Vagina (tissue), 2 donors: Measurements from ENCODE around the gene DAB2IP. TPM values are rescaled to one million over a fixed set of nuclear protein-coding genes. Genes with fewer than 3 reads are reported as not detected.
A peak's percentile ranks its signal among the peaks of the same experiment; 100 is the strongest.
"Not testable (repeated sequence)": the region's sequence is repeated elsewhere in the genome, so short reads cannot be mapped to it uniquely, and the experiment has no call there.

Source experiments
- DNase-seq, 2 donors: peaks; one replicate each; pipeline ENCODE4 v3.0.0-alpha.2; 2017; ENCODE audit errors: extremely low spot score in 2 of 2
- H3K27ac ChIP-seq: fragments of 200-600 bp; sonication (generic); one replicate; pipeline ENCODE4 v1.5.1; 2019
- H3K27me3 ChIP-seq: fragments of 200-600 bp; sonication (generic); one replicate; pipeline ENCODE4 v1.5.1; 2019
- H3K36me3 ChIP-seq, 2 donors: fragments of 200-600 bp; sonication (generic); one replicate each; pipeline ENCODE4 v1.5.1; 2017 to 2019
- H3K4me1 ChIP-seq: fragments of 200-600 bp; sonication (generic); one replicate; pipeline ENCODE4 v1.5.1; 2019
- H3K4me3 ChIP-seq, 2 donors: fragments of 200-600 bp; sonication (generic); 1 replicate in 1 of 2; 2 replicates in 1 of 2; pipeline ENCODE4 v1.5.1; 2016 to 2019
- H3K9me3 ChIP-seq: fragments of 200-600 bp; sonication (generic); one replicate; pipeline ENCODE4 v1.5.1; 2019
- CTCF ChIP-seq, 3 experiments: fragments of 450-650 bp in 2 of 3; fragments of 200-600 bp in 1 of 3; sonication (generic) in 1 of 3; IDR thresholded peaks; one replicate each; pipeline ENCODE4 v1.5.1; 2017 to 2019; ENCODE audit warnings: antibody characterized with exemption in 3 of 3, mild to moderate bottlenecking in 2 of 3, moderate library complexity in 2 of 3
- POLR2A ChIP-seq, 2 donors: fragments of 450-650 bp; IDR thresholded peaks; one replicate each; pipeline ENCODE4 v1.6.1; 2017; ENCODE audit warnings: antibody characterized with exemption in 2 of 2, mild to moderate bottlenecking in 2 of 2, moderate library complexity in 2 of 2
- POLR2AphosphoS5 ChIP-seq, 2 donors: sonication (generic); formaldehyde crosslinking; IDR thresholded peaks; one replicate each; pipeline ENCODE4 v1.9.0; 2017; ENCODE audit warnings: antibody characterized with exemption in 2 of 2, mild to moderate bottlenecking in 2 of 2, low read depth in 1 of 2; ENCODE audit not compliant: insufficient read depth in 1 of 2
- intact Hi-C: fragments of 100-400 bp; cut with DNase I; formaldehyde crosslinking; loops from one replicate; pipeline ENCODE4 v1.15.1; 2023
- total RNA-seq: library from RNA; depleted of rRNA; stranded (reverse); fragments of >200 nt; gene quantifications from one replicate; pipeline ENCODE4 v1.2.3, GENCODE V29; 2016

DAB2IP gene
- total RNA-seq, 1 donor from 2014 or later: 38.8 TPM

GRCh38 chr9:121619545-121620324 is 31.7 kb upstream of the DAB2IP start:
- no peaks in the 10 kb centered on the region for H3K27me3 ChIP-seq
- H3K4me1 ChIP-seq: no peaks in the 10 kb centered on the region
- TF ChIP-seq CTCF (IDR thresholded peaks at IDR 0.05) (no peak), POLR2AphosphoS5 (IDR thresholded peaks at IDR 0.05; ENCODE audit: insufficient read depth in 1 of 2, low read depth in 1 of 2) (peak; percentile 27 to 59), POLR2A (IDR thresholded peaks at IDR 0.05) (no peak)
- intact Hi-C loops: no loop called here
- H3K4me3 ChIP-seq: no peak overlapping the region
- no peaks in the 10 kb centered on the region for H3K36me3 ChIP-seq
- H3K27ac ChIP-seq: no peak overlapping the region
- H3K9me3 ChIP-seq: no peaks in the 10 kb centered on the region
- no peak for DNase-seq

GRCh38 chr9:121620325-121620673 is 31.1 kb upstream of the DAB2IP start:
- intact Hi-C loops: no loop called here
- no peak for TF ChIP-seq CTCF (IDR thresholded peaks at IDR 0.05)
- DNase-seq: no peak
- Histone ChIP-seq H3K4me3 (no peak overlapping the region), H3K27ac (no peak overlapping the region), H3K9me3 (no peaks in the 10 kb centered on the region), H3K4me1 (no peaks in the 10 kb centered on the region), H3K36me3 (no peaks in the 10 kb centered on the region), H3K27me3 (no peaks in the 10 kb centered on the region)

GRCh38 chr9:121620777-121621449 is 30.5 kb upstream of the DAB2IP start:
- Histone ChIP-seq H3K4me1 (no peaks in the 10 kb centered on the region), H3K9me3 (no peaks in the 10 kb centered on the region), H3K27me3 (no peaks in the 10 kb centered on the region), H3K4me3 (no peak overlapping the region), H3K36me3 (no peaks in the 10 kb centered on the region), H3K27ac (no peak overlapping the region)
- TF ChIP-seq POLR2A (IDR thresholded peaks at IDR 0.05) (no peak), CTCF (IDR thresholded peaks at IDR 0.05) (peak in 1 of 3 experiments; percentile 27)
- intact Hi-C loops: no loop called here
- DNase-seq: no peak

- H3K4me3 ChIP-seq: no peak overlapping the region
- intact Hi-C loops: no loop called here
- no peaks in the 10 kb centered on the region for H3K27me3 ChIP-seq
- TF ChIP-seq POLR2A (IDR thresholded peaks at IDR 0.05): no peak
- TF ChIP-seq CTCF (IDR thresholded peaks at IDR 0.05): no peak
- TF ChIP-seq POLR2AphosphoS5 (IDR thresholded peaks at IDR 0.05; ENCODE audit: insufficient read depth in 1 of 2, low read depth in 1 of 2): no peak
- no peak for DNase-seq
- H3K4me1 ChIP-seq: no peaks in the 10 kb centered on the region
- H3K27ac ChIP-seq: peak overlapping the region; percentile 36
- no peaks in the 10 kb centered on the region for H3K9me3 ChIP-seq
- H3K36me3 ChIP-seq: no peaks in the 10 kb centered on the region
These were observed 28.8 kb upstream of the DAB2IP start for GRCh38 chr9:121622387-121623203.

DNA sequence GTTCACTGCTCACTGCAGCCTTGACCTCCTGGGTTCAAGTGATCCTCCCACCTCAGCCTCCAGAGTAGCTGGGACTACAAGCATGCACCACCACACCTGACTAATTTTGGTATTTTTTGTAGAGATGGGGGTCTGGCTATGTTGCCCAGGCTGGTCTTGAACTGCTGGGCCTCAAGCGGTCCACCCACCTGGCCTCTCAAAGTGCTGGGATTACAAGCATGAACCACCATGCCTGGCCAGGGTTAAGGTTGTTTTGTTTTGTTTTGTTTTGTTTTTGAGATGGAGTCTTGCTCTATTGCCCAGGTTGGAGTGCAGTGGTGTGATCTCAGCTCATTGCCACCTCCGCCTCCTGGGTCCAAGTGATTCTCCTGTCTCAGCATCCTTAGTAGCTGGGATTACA is 28.0 kb upstream of the DAB2IP start:
- intact Hi-C loops, H3K4me3 ChIP-seq, H3K9me3 ChIP-seq, H3K27ac ChIP-seq, DNase-seq, H3K36me3 ChIP-seq, H3K4me1 ChIP-seq, H3K27me3 ChIP-seq: not testable (repeated sequence)
